K562 (cell line): ENCODE data around the gene SLC25A20. TPM values are rescaled to one million over a fixed set of nuclear protein-coding genes. Genes with fewer than 3 reads are reported as not detected.

Experiments used
- CEBPG ChIP-seq, 3 experiments: fragments of 200-800 bp in 1 of 3; sonication (Bioruptor generic) in 1 of 3; sonication (generic) in 1 of 3; formaldehyde crosslinking in 1 of 3; IDR thresholded peaks in 2 of 3; conservative IDR thresholded peaks in 1 of 3; 2 replicates each; pipeline versions ENCODE4 v1.6.1 to v1.8.0; 2016 to 2022; ENCODE audit warnings: missing compliant biosample characterization in 2 of 3, missing genetic modification characterization in 2 of 3, mild to moderate bottlenecking in 1 of 3, missing genetic modification reagents in 1 of 3
- ETV5 ChIP-seq: sonication (generic); formaldehyde crosslinking; IDR thresholded peaks from 2 replicates; pipeline ENCODE4 v1.4.0; 2020; ENCODE audit warnings: low read depth, mild to moderate bottlenecking, missing genetic modification reagents
- FOSL1 ChIP-seq: fragments of 200-800 bp; sonication (Bioruptor generic); conservative IDR thresholded peaks from 2 replicates; pipeline ENCODE4 v1.6.1; 2016; ENCODE audit warnings: missing genetic modification characterization, missing compliant biosample characterization
- MTA2 ChIP-seq: fragments of 450-650 bp; IDR thresholded peaks from 2 replicates; pipeline ENCODE4 v1.6.1; 2016; ENCODE audit warnings: low read depth
- RBBP5 ChIP-seq: fragments of 200-600 bp; sonication (generic); IDR thresholded peaks from 2 replicates; pipeline ENCODE4 v1.6.1; 2012; ENCODE audit warnings: borderline replicate concordance, mild to moderate bottlenecking, low read length, control low read depth, inconsistent platforms; ENCODE audit not compliant: insufficient read depth, poor library complexity, severe bottlenecking
- RBFOX2 ChIP-seq: fragments of 200-400 bp; formaldehyde crosslinking; IDR thresholded peaks from 2 replicates; pipeline ENCODE4 v1.6.1; 2017; ENCODE audit warnings: low read depth, mild to moderate bottlenecking, low read length, moderate library complexity
- SIN3A ChIP-seq, 2 experiments: fragments of 150-350 bp in 1 of 2; IDR thresholded peaks; 2 replicates each; pipeline ENCODE4 v1.6.1; 2011 to 2016; ENCODE audit warnings: borderline replicate concordance in 2 of 2, low read depth in 2 of 2, low read length in 2 of 2, mild to moderate bottlenecking in 2 of 2, moderate library complexity in 2 of 2; ENCODE audit not compliant: control insufficient read depth in 1 of 2
- SP1 ChIP-seq: sonication (generic); formaldehyde crosslinking; IDR thresholded peaks from 2 replicates; pipeline ENCODE4 v1.8.1; 2022; ENCODE audit warnings: mild to moderate bottlenecking, missing genetic modification reagents
- ZFPM2 ChIP-seq: fragments of 250-450 bp; sonication (Bioruptor Pico); IDR thresholded peaks from 2 replicates; pipeline ENCODE4 v1.5.1; 2022; ENCODE audit warnings: mild to moderate bottlenecking
- polyA plus RNA-seq, 8 experiments: library from polyadenylated mRNA; depleted of rRNA in 4 of 8; stranded (reverse) in 5 of 8; unstranded in 3 of 8; fragments of >200 nt; fragmentation: Nextera tagmentation in 2 of 8; fragmentation: Illumina TruSeq in 1 of 8; extraction: Ambion mirVana in 2 of 8; extraction: Trizol in 1 of 8; gene quantifications; 2 replicates each; pipeline versions ENCODE4 v1.2.1 to v1.2.3, GENCODE V29; 2011 to 2014; ENCODE audit warnings: inconsistent platforms in 1 of 8, missing spikeins in 1 of 8
- total RNA-seq, 7 experiments: library from RNA; depleted of rRNA in 6 of 7; stranded (reverse); fragments of >200 nt in 6 of 7; fragmentation: Illumina TruSeq in 2 of 7; extraction: Trizol in 2 of 7; gene quantifications; 2 replicates each; pipeline versions ENCODE4 v1.2.1 to v1.2.3, GENCODE V29; 2011 to 2021; ENCODE audit warnings: low replicate concordance in 1 of 7
- TF ChIP-seq, protein P1 (sequence below): fragments of 150-350 bp; IDR thresholded peaks from 2 replicates; pipeline ENCODE4 v1.6.1; 2014; ENCODE audit warnings: low read depth, mild to moderate bottlenecking, low read length, borderline replicate concordance
- TF ChIP-seq, protein P2 (sequence below): sonication (generic); formaldehyde crosslinking; IDR thresholded peaks from 2 replicates; pipeline ENCODE4 v1.8.1; 2023; ENCODE audit warnings: mild to moderate bottlenecking, missing genetic modification reagents
- TF ChIP-seq, protein P3 (sequence below): fragments of 250-450 bp; sonication (Bioruptor Pico); IDR thresholded peaks from 2 replicates; pipeline ENCODE4 v1.8.0; 2021; ENCODE audit warnings: borderline replicate concordance, mild to moderate bottlenecking, moderate library complexity; ENCODE audit not compliant: poor library complexity, severe bottlenecking
- TF ChIP-seq, protein P4 (sequence below), 2 experiments: fragments of 450-650 bp; conservative IDR thresholded peaks; 2 replicates each; pipeline ENCODE4 v1.6.1; 2017; ENCODE audit warnings: mild to moderate bottlenecking in 2 of 2, moderate library complexity in 2 of 2
- TF ChIP-seq, protein P5 (sequence below): sonication (generic); formaldehyde crosslinking; IDR thresholded peaks from 2 replicates; pipeline ENCODE4 v1.8.1; 2023; ENCODE audit warnings: mild to moderate bottlenecking, missing genetic modification reagents

SLC25A20 gene
- total and polyA plus RNA-seq, 9 of the 15 experiments (the other 6 are each of a cell fraction or from before 2014, with no cell fraction given): 14.3 to 48.1 (median 21.6) TPM

DNA sequence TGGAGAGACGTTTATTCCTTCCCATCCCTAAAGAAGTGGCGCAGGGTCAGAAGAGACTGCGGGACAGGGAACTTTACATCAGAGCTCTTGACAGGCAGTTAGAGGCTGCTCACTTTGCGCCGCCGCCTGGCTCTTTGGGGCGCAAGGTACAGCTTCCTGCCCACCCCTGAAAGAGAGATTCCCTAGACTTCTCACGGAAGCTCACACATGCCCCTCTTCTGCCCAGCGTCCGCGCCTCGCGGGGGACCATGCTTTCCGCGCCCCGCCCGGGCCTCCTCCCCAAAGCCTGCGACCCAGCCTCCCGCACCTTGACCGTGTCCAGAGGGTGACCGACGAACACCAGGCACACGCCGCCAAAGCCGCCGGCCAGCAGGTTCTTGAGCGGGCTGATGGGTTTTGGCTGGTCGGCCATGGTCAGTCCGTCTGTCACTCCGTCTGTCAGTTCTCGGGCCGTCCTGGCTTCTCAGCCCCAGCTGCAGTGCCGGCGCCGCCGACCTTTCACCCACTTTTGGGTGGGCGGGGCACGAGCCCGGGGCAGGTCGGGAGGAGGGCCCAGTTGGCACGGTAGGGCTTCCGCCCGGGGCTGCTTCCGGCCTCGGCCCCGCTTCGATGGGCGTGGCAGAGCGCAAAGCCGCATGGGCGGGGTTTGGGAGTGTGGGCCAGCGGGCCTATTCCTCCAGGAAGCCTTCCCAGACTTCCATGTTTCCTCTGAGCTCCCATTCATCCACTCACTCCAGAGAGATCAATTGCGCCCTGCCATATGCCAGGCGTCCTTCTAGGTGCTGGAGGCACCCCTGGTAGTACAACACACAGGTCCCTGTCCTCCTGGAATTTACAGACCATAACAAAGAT lies at the start of gene SLC25A20 (continued):
- TF ChIP-seq, protein P1, sequence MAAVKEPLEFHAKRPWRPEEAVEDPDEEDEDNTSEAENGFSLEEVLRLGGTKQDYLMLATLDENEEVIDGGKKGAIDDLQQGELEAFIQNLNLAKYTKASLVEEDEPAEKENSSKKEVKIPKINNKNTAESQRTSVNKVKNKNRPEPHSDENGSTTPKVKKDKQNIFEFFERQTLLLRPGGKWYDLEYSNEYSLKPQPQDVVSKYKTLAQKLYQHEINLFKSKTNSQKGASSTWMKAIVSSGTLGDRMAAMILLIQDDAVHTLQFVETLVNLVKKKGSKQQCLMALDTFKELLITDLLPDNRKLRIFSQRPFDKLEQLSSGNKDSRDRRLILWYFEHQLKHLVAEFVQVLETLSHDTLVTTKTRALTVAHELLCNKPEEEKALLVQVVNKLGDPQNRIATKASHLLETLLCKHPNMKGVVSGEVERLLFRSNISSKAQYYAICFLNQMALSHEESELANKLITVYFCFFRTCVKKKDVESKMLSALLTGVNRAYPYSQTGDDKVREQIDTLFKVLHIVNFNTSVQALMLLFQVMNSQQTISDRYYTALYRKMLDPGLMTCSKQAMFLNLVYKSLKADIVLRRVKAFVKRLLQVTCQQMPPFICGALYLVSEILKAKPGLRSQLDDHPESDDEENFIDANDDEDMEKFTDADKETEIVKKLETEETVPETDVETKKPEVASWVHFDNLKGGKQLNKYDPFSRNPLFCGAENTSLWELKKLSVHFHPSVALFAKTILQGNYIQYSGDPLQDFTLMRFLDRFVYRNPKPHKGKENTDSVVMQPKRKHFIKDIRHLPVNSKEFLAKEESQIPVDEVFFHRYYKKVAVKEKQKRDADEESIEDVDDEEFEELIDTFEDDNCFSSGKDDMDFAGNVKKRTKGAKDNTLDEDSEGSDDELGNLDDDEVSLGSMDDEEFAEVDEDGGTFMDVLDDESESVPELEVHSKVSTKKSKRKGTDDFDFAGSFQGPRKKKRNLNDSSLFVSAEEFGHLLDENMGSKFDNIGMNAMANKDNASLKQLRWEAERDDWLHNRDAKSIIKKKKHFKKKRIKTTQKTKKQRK: no peak
- TF ChIP-seq CEBPG (CRISPR knock-in tag; IDR thresholded peaks at IDR 0.05) (0 out of 2 replicates have a peak, but pooled peaks have one; percentile 11), CEBPG (tag; conservative IDR thresholded peaks at IDR 0.05 in 1 of 2, IDR thresholded peaks at IDR 0.05 in 1 of 2) (no peak), FOSL1 (tag) (0 out of 2 replicates have a peak, but pooled peaks have one; percentile 18), SIN3A (IDR thresholded peaks at IDR 0.05; ENCODE audit: borderline replicate concordance in 2 of 2, control insufficient read depth in 1 of 2, low read depth in 2 of 2, low read length in 2 of 2) (peak in 1 of 2 experiments; percentile 94; a peak in 3 of 4 replicates), ETV5 (peak; percentile 84), SP1 (CRISPR knock-in tag) (peak; percentile 88), MTA2 (no peak), RBBP5 (peak; percentile 57), RBFOX2 (peak; percentile 77), ZFPM2 (CRISPR knock-in tag) (no peak)
- TF ChIP-seq, protein P2, sequence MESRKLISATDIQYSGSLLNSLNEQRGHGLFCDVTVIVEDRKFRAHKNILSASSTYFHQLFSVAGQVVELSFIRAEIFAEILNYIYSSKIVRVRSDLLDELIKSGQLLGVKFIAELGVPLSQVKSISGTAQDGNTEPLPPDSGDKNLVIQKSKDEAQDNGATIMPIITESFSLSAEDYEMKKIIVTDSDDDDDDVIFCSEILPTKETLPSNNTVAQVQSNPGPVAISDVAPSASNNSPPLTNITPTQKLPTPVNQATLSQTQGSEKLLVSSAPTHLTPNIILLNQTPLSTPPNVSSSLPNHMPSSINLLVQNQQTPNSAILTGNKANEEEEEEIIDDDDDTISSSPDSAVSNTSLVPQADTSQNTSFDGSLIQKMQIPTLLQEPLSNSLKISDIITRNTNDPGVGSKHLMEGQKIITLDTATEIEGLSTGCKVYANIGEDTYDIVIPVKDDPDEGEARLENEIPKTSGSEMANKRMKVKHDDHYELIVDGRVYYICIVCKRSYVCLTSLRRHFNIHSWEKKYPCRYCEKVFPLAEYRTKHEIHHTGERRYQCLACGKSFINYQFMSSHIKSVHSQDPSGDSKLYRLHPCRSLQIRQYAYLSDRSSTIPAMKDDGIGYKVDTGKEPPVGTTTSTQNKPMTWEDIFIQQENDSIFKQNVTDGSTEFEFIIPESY (CRISPR knock-in tag): peak; percentile 48; the same call in 1 of the 2 replicates
- TF ChIP-seq, protein P3, sequence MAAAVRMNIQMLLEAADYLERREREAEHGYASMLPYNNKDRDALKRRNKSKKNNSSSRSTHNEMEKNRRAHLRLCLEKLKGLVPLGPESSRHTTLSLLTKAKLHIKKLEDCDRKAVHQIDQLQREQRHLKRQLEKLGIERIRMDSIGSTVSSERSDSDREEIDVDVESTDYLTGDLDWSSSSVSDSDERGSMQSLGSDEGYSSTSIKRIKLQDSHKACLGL (CRISPR knock-in tag): no peak
- TF ChIP-seq, protein P4, sequence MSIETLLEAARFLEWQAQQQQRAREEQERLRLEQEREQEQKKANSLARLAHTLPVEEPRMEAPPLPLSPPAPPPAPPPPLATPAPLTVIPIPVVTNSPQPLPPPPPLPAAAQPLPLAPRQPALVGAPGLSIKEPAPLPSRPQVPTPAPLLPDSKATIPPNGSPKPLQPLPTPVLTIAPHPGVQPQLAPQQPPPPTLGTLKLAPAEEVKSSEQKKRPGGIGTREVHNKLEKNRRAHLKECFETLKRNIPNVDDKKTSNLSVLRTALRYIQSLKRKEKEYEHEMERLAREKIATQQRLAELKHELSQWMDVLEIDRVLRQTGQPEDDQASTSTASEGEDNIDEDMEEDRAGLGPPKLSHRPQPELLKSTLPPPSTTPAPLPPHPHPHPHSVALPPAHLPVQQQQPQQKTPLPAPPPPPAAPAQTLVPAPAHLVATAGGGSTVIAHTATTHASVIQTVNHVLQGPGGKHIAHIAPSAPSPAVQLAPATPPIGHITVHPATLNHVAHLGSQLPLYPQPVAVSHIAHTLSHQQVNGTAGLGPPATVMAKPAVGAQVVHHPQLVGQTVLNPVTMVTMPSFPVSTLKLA (conservative IDR thresholded peaks at IDR 0.05): peak; percentile 61 to 88
- TF ChIP-seq, protein P5, sequence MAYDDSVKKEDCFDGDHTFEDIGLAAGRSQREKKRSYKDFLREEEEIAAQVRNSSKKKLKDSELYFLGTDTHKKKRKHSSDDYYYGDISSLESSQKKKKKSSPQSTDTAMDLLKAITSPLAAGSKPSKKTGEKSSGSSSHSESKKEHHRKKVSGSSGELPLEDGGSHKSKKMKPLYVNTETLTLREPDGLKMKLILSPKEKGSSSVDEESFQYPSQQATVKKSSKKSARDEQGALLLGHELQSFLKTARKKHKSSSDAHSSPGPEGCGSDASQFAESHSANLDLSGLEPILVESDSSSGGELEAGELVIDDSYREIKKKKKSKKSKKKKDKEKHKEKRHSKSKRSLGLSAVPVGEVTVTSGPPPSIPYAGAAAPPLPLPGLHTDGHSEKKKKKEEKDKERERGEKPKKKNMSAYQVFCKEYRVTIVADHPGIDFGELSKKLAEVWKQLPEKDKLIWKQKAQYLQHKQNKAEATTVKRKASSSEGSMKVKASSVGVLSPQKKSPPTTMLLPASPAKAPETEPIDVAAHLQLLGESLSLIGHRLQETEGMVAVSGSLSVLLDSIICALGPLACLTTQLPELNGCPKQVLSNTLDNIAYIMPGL (CRISPR knock-in tag): peak; percentile 69; the same call in 1 of the 2 replicates
